Measurements from ENCODE around the gene COPB1.

COPB1 gene

GRCh38 chr11:14529951-14530350 is 30.3 kb upstream of the COPB1 start:
- no peak overlapping the region for H3K9ac ChIP-seq (ENCODE audit: low read length)
- no peak overlapping the region for H3K27ac ChIP-seq (ENCODE audit: low read length)
- H3K27me3 ChIP-seq (ENCODE audit: low read depth, low read length) = no peaks in the 10 kb centered on the region
- H3K4me3 ChIP-seq (ENCODE audit: low read length) = no peak overlapping the region
- no peak overlapping the region for H2AFZ ChIP-seq (ENCODE audit: low read depth, low read length)
- no peaks in the 10 kb centered on the region for H3K79me2 ChIP-seq (ENCODE audit: low read length)
- no peaks in the 10 kb centered on the region for H4K20me1 ChIP-seq (ENCODE audit: insufficient read depth, low read length)
- H3K36me3 ChIP-seq (replicated peaks; ENCODE audit: low read depth, low read length) = no peaks in the 10 kb centered on the region
- H3K4me2 ChIP-seq (ENCODE audit: low read length) = no peak overlapping the region
- no peaks in the 10 kb centered on the region for H3K9me3 ChIP-seq (ENCODE audit: insufficient read depth, low read length)
- TF ChIP-seq, protein P1, sequence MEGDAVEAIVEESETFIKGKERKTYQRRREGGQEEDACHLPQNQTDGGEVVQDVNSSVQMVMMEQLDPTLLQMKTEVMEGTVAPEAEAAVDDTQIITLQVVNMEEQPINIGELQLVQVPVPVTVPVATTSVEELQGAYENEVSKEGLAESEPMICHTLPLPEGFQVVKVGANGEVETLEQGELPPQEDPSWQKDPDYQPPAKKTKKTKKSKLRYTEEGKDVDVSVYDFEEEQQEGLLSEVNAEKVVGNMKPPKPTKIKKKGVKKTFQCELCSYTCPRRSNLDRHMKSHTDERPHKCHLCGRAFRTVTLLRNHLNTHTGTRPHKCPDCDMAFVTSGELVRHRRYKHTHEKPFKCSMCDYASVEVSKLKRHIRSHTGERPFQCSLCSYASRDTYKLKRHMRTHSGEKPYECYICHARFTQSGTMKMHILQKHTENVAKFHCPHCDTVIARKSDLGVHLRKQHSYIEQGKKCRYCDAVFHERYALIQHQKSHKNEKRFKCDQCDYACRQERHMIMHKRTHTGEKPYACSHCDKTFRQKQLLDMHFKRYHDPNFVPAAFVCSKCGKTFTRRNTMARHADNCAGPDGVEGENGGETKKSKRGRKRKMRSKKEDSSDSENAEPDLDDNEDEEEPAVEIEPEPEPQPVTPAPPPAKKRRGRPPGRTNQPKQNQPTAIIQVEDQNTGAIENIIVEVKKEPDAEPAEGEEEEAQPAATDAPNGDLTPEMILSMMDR (IDR thresholded peaks at IDR 0.05; ENCODE audit: low read depth, low read length) = no peak
- TF ChIP-seq EZH2phosphoT487 (IDR thresholded peaks at IDR 0.05; ENCODE audit: low read depth) = no peak
- H3K4me1 ChIP-seq (ENCODE audit: low read length) = no peaks in the 10 kb centered on the region

DNA sequence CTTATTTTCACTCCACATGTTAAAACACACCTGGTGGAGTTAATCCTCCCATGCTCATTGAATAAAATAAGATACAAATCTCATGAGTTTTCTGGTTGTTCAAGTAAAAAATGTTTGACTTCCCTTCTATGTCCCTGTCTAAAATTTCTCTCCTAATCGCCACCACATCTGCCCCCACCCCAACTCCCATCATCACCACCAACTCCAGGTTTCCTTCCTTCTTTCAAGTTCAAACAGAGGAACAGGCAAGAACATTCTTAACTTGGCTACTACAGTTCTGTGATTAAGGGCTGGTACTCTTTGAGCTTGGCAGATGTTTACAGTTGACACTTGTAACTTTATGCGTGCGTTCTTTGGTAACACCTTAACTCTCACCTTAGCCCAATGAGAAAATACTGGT is 29.7 kb upstream of the COPB1 start:
- TF ChIP-seq EZH2phosphoT487 (IDR thresholded peaks at IDR 0.05; ENCODE audit: low read depth) = no peak
- TF ChIP-seq, protein P1 (IDR thresholded peaks at IDR 0.05; ENCODE audit: low read depth, low read length) = no peak
- Histone ChIP-seq H4K20me1 (ENCODE audit: insufficient read depth, low read length) (no peaks in the 10 kb centered on the region), H2AFZ (ENCODE audit: low read depth, low read length) (no peak overlapping the region), H3K4me3 (ENCODE audit: low read length) (no peak overlapping the region), H3K4me2 (ENCODE audit: low read length) (no peak overlapping the region), H3K9me3 (ENCODE audit: insufficient read depth, low read length) (no peaks in the 10 kb centered on the region), H3K79me2 (ENCODE audit: low read length) (no peaks in the 10 kb centered on the region), H3K27me3 (ENCODE audit: low read depth, low read length) (no peaks in the 10 kb centered on the region), H3K4me1 (ENCODE audit: low read length) (no peaks in the 10 kb centered on the region), H3K36me3 (replicated peaks; ENCODE audit: low read depth, low read length) (no peaks in the 10 kb centered on the region), H3K27ac (ENCODE audit: low read length) (no peak overlapping the region), H3K9ac (ENCODE audit: low read length) (no peak overlapping the region)

DNA sequence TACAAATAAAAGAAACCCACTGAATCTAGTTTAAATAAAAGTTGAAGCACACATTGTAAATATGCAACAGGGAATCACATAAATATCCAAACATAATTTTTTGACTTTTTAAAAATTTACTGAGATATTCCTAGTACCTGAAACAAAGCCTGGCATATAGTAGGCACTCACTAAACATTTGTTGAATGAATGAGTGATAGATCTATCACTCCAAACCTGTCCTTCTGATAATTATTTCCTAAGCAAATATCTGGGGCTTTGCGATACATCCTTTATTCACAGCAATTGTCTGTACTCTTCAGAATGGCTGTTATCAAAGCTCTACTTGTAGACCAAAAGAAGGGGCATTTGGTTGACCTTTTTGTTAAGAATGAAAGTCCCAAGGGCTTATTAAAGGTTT is 23.2 kb upstream of the COPB1 start:
- H3K4me3 ChIP-seq (ENCODE audit: low read length) = no peak overlapping the region
- no peaks in the 10 kb centered on the region for H4K20me1 ChIP-seq (ENCODE audit: insufficient read depth, low read length)
- peaks cover 6% of the 10 kb centered on the region for H3K36me3 ChIP-seq (replicated peaks; ENCODE audit: low read depth, low read length)
- TF ChIP-seq EZH2phosphoT487 (IDR thresholded peaks at IDR 0.05; ENCODE audit: low read depth) = no peak
- TF ChIP-seq, protein P1 (IDR thresholded peaks at IDR 0.05; ENCODE audit: low read depth, low read length) = no peak
- no peak overlapping the region for H2AFZ ChIP-seq (ENCODE audit: low read depth, low read length)
- peaks cover 11% of the 10 kb centered on the region for H3K4me1 ChIP-seq (ENCODE audit: low read length)
- H3K4me2 ChIP-seq (ENCODE audit: low read length) = no peak overlapping the region
- H3K27ac ChIP-seq (ENCODE audit: low read length) = no peak overlapping the region
- no peaks in the 10 kb centered on the region for H3K9me3 ChIP-seq (ENCODE audit: insufficient read depth, low read length)
- peaks cover 32% of the 10 kb centered on the region for H3K79me2 ChIP-seq (ENCODE audit: low read length)
- no peaks in the 10 kb centered on the region for H3K27me3 ChIP-seq (ENCODE audit: low read depth, low read length)
- H3K9ac ChIP-seq (ENCODE audit: low read length) = no peak overlapping the region

DNA sequence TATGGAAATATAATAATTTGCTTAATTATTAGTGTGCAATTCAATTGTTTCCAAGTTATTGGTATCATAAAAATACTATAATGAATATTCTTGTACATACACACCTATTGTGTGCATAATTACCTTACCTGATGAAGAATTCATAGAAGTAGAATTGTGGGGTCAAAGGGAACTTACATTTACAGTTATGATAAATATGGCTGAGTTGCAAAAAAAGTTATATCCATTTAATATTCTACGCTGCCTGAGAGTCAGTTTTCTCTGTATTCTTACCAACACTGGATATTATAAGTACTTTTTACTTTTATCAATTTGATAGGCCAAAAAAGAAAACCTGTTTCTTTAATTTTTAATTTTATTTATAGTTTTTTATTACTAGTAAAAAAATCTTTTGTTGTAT is 22.6 kb upstream of the COPB1 start:
- Histone ChIP-seq H3K4me3 (ENCODE audit: low read length) (no peak overlapping the region), H3K4me1 (ENCODE audit: low read length) (peaks cover 11% of the 10 kb centered on the region), H3K27me3 (ENCODE audit: low read depth, low read length) (no peaks in the 10 kb centered on the region), H3K36me3 (replicated peaks; ENCODE audit: low read depth, low read length) (peaks cover 9% of the 10 kb centered on the region), H2AFZ (ENCODE audit: low read depth, low read length) (no peak overlapping the region), H4K20me1 (ENCODE audit: insufficient read depth, low read length) (no peaks in the 10 kb centered on the region), H3K79me2 (ENCODE audit: low read length) (peaks cover 36% of the 10 kb centered on the region), H3K9me3 (ENCODE audit: insufficient read depth, low read length) (no peaks in the 10 kb centered on the region), H3K27ac (ENCODE audit: low read length) (no peak overlapping the region), H3K9ac (ENCODE audit: low read length) (no peak overlapping the region), H3K4me2 (ENCODE audit: low read length) (no peak overlapping the region)
- no peak for TF ChIP-seq EZH2phosphoT487 (IDR thresholded peaks at IDR 0.05; ENCODE audit: low read depth)
- TF ChIP-seq, protein P1 (IDR thresholded peaks at IDR 0.05; ENCODE audit: low read depth, low read length) = no peak

All from OCI-LY3 (cell line).